Liver (tissue), 3 donors: ENCODE data around the gene OR10H4.

ENCODE experiments used
- CTCF ChIP-seq: fragments of 150-350 bp; IDR thresholded peaks from 2 replicates; pipeline ENCODE4 v1.5.1; 2017; ENCODE audit warnings: improper control_type of control experiment, low read depth, low read length; ENCODE audit not compliant: missing input control
- FOXA1 ChIP-seq: IDR thresholded peaks from 2 replicates; pipeline ENCODE4 v1.6.1; 2016; ENCODE audit warnings: antibody characterized with exemption
- GABPA ChIP-seq, 2 donors: IDR thresholded peaks in 1 of 2; conservative IDR thresholded peaks in 1 of 2; 2 replicates each; pipeline ENCODE4 v1.6.1; 2016; ENCODE audit warnings: antibody characterized with exemption in 2 of 2, mild to moderate bottlenecking in 1 of 2, moderate library complexity in 1 of 2
- REST ChIP-seq: IDR thresholded peaks from 2 replicates; pipeline ENCODE4 v1.6.1; 2016; ENCODE audit warnings: antibody characterized with exemption, mild to moderate bottlenecking
- SP1 ChIP-seq: IDR thresholded peaks from 2 replicates; pipeline ENCODE4 v1.6.1; 2018; ENCODE audit warnings: antibody characterized with exemption, mild to moderate bottlenecking
- TAF1 ChIP-seq: conservative IDR thresholded peaks from 2 replicates; pipeline ENCODE4 v1.6.1; 2016; ENCODE audit warnings: antibody characterized with exemption, mild to moderate bottlenecking
- ZBTB33 ChIP-seq: IDR thresholded peaks from 2 replicates; pipeline ENCODE4 v1.6.1; 2016; ENCODE audit warnings: antibody characterized with exemption
- donor health status: healthy.
- donor health status: healthy.

- TF ChIP-seq CTCF: no peak
- TF ChIP-seq SP1: no peak
- peak; percentile 93 for TF ChIP-seq REST
- no peak for TF ChIP-seq ZBTB33
- TF ChIP-seq TAF1: no peak
- no peak for TF ChIP-seq FOXA1
- no peak for TF ChIP-seq GABPA (IDR thresholded peaks at IDR 0.05 in 1 of 2, conservative IDR thresholded peaks at IDR 0.05 in 1 of 2)
Measured at GRCh38 chr19:15962319-15962718, 13.5 kb downstream of the OR10H4 start.
